Peyer's patch (tissue), 4 donors: ENCODE measurements around the gene MMP11. TPM values are rescaled to one million over a fixed set of nuclear protein-coding genes. Genes with fewer than 3 reads are reported as not detected.

Source experiments
- DNase-seq, 3 donors: peaks; one replicate each; pipeline ENCODE4 v3.0.0-alpha.2; 2017 to 2019
- H3K27ac ChIP-seq, 4 donors: fragments of 200-600 bp; sonication (generic); one replicate each; pipeline ENCODE4 v1.5.1; 2016 to 2019
- H3K27me3 ChIP-seq, 2 donors: fragments of 200-600 bp; sonication (generic); one replicate each; pipeline ENCODE4 v1.5.1; 2019
- H3K36me3 ChIP-seq, 3 donors: fragments of 200-600 bp; sonication (generic); one replicate each; pipeline ENCODE4 v1.5.1; 2016 to 2019
- H3K4me1 ChIP-seq, 4 donors: fragments of 200-600 bp; sonication (generic); one replicate each; pipeline ENCODE4 v1.5.1; 2016 to 2019
- H3K4me3 ChIP-seq, 4 donors: fragments of 200-600 bp; sonication (generic); 1 replicate in 3 of 4; 2 replicates in 1 of 4; pipeline ENCODE4 v1.5.1; 2016 to 2019; ENCODE audit warnings: mild to moderate bottlenecking in 1 of 4
- H3K9me3 ChIP-seq, 4 donors: fragments of 200-600 bp; sonication (generic); one replicate each; pipeline ENCODE4 v1.5.1; 2016 to 2019; ENCODE audit warnings: mild to moderate bottlenecking in 1 of 4
- CTCF ChIP-seq, 6 experiments: fragments of 450-650 bp in 4 of 6; fragments of 200-600 bp in 2 of 6; sonication (generic) in 1 of 6; IDR thresholded peaks; one replicate each; pipeline ENCODE4 v1.5.1; 2017 to 2019; ENCODE audit warnings: antibody characterized with exemption in 6 of 6, mild to moderate bottlenecking in 3 of 6, moderate library complexity in 1 of 6
- POLR2A ChIP-seq, 2 donors: fragments of 450-650 bp; IDR thresholded peaks; one replicate each; pipeline ENCODE4 v1.5.1; 2017; ENCODE audit warnings: antibody characterized with exemption in 2 of 2, mild to moderate bottlenecking in 2 of 2, moderate library complexity in 2 of 2
- total RNA-seq, 4 donors: library from RNA; depleted of rRNA; stranded (reverse); fragments of >200 nt; gene quantifications; one replicate each; pipeline ENCODE4 v1.1.0, GENCODE V29; 2016

The MMP11 gene
- total RNA-seq, 4 donors from 2014 or later: 2.9 to 19.5 (median 13.7) TPM

- TF ChIP-seq POLR2A (IDR thresholded peaks at IDR 0.05) (no peak), CTCF (IDR thresholded peaks at IDR 0.05) (no peak)
- Histone ChIP-seq H3K4me1 (peaks cover 0 to 20% (median 8%) of the 10 kb centered on the region in 4 donors), H3K27me3 (no peaks in the 10 kb centered on the region), H3K27ac (no peak overlapping the region), H3K4me3 (no peak overlapping the region), H3K36me3 (peaks cover 0 to 57% (median 2%) of the 10 kb centered on the region in 3 donors), H3K9me3 (no peaks in the 10 kb centered on the region)
- peak in 1 of 3 donors; percentile 39 for DNase-seq
These were observed 19.3 kb downstream of the MMP11 start for GRCh38 chr22:23791738-23792645.

GRCh38 chr22:23793326-23793725, 20.7 kb downstream of the MMP11 start:
- DNase-seq: peak in 1 of 3 donors; percentile 27
- no peak overlapping the region for H3K27ac ChIP-seq
- TF ChIP-seq CTCF (IDR thresholded peaks at IDR 0.05) (no peak), POLR2A (IDR thresholded peaks at IDR 0.05) (no peak)
- H3K4me1 ChIP-seq: peaks cover 0 to 13% (median 2%) of the 10 kb centered on the region in 4 donors
- no peaks in the 10 kb centered on the region for H3K9me3 ChIP-seq
- H3K36me3 ChIP-seq: peaks cover 0 to 65% (median 2%) of the 10 kb centered on the region in 3 donors
- no peaks in the 10 kb centered on the region for H3K27me3 ChIP-seq
- H3K4me3 ChIP-seq: no peak overlapping the region

- peaks cover 0 to 82% (median 2%) of the 10 kb centered on the region in 3 donors for H3K36me3 ChIP-seq
- H3K27ac ChIP-seq: no peak overlapping the region
- H3K4me3 ChIP-seq: no peak overlapping the region
- peak in 1 of 3 donors; percentile 2 for DNase-seq
- TF ChIP-seq POLR2A (IDR thresholded peaks at IDR 0.05): no peak
- TF ChIP-seq CTCF (IDR thresholded peaks at IDR 0.05): no peak
- no peaks in the 10 kb centered on the region for H3K27me3 ChIP-seq
- no peaks in the 10 kb centered on the region for H3K9me3 ChIP-seq
- peaks cover 0 to 4% (median 0%) of the 10 kb centered on the region in 4 donors for H3K4me1 ChIP-seq
These were observed 23.8 kb downstream of the MMP11 start for GRCh38 chr22:23796461-23796860.

GRCh38 chr22:23800297-23801237, 27.9 kb downstream of the MMP11 start:
- H3K36me3 ChIP-seq: peaks cover 0 to 79% (median 2%) of the 10 kb centered on the region in 3 donors
- H3K9me3 ChIP-seq: no peaks in the 10 kb centered on the region
- TF ChIP-seq CTCF (IDR thresholded peaks at IDR 0.05): no peak
- no peak for TF ChIP-seq POLR2A (IDR thresholded peaks at IDR 0.05)

GRCh38 chr22:23801238-23801821, 28.7 kb downstream of the MMP11 start:
- Histone ChIP-seq H3K36me3 (peaks cover 0 to 79% (median 0%) of the 10 kb centered on the region in 3 donors), H3K4me1 (peaks cover 0 to 18% (median 9%) of the 10 kb centered on the region in 4 donors), H3K9me3 (no peaks in the 10 kb centered on the region), H3K27me3 (no peaks in the 10 kb centered on the region), H3K4me3 (no peak overlapping the region), H3K27ac (peak overlapping the region in 2 of 4 donors; percentile 30 to 84)
- peak in 2 of 3 donors; percentile 28 to 63 for DNase-seq
- TF ChIP-seq POLR2A (IDR thresholded peaks at IDR 0.05): no peak
- no peak for TF ChIP-seq CTCF (IDR thresholded peaks at IDR 0.05)

More at GRCh38 chr22:23800297-23801237, 27.9 kb downstream of the MMP11 start:
- no peak overlapping the region for H3K4me3 ChIP-seq
- peak; percentile 33 to 81 (median 79) for DNase-seq
- peaks cover 0 to 18% (median 7%) of the 10 kb centered on the region in 4 donors for H3K4me1 ChIP-seq
- H3K27ac ChIP-seq: peak overlapping the region in 2 of 4 donors; percentile 57 to 84
- H3K27me3 ChIP-seq: no peaks in the 10 kb centered on the region
